CD4-positive, alpha-beta T cell treated with Interleukin-15 for 1 hour (primary cell): Measurements from ENCODE around the gene S100A6.

Experiments
- DNase-seq: peaks from one replicate; pipeline ENCODE4 v3.0.0-alpha.2; 2020

Gene S100A6

GRCh38 chr1:153544453-153545066 is 8.8 kb upstream of the S100A6 start:
- no peak for DNase-seq

GRCh38 chr1:153543736-153544135 is 7.9 kb upstream of the S100A6 start:
- no peak for DNase-seq

GRCh38 chr1:153542956-153543711 is 7.3 kb upstream of the S100A6 start:
- no peak for DNase-seq

GRCh38 chr1:153541641-153542590 is 6.1 kb upstream of the S100A6 start:
- no peak for DNase-seq

- peak; percentile 67 for DNase-seq
Measured at GRCh38 chr1:153540394-153541361, 4.9 kb upstream of the S100A6 start, which contains the start of gene S100A5. TSS of gene S100A5 (minus strand) at chr1:153540934. CDS start at chr1:153540191, 743 bp downstream.

- no peak for DNase-seq
Measured at GRCh38 chr1:153539395-153540093, 3.8 kb upstream of the S100A6 start.

GRCh38 chr1:153538315-153538821 is 2.6 kb upstream of the S100A6 start:
- no peak for DNase-seq

- DNase-seq: no peak
Measured at GRCh38 chr1:153537376-153537730, 1.6 kb upstream of the S100A6 start.

GRCh38 chr1:153536671-153537375 is 1.0 kb upstream of the S100A6 start:
- DNase-seq: no peak

GRCh38 chr1:153536012-153536670 is 350 bp upstream of the S100A6 start:
- peak; percentile 88 for DNase-seq

- DNase-seq: no peak
Measured at GRCh38 chr1:153534925-153535241, 908 bp downstream of the S100A6 start.

GRCh38 chr1:153534226-153534924 is 1.4 kb downstream of the S100A6 start:
- DNase-seq: no peak

- DNase-seq: peak; percentile 50
Measured at GRCh38 chr1:153533689-153534201, 2.0 kb downstream of the S100A6 start.

GRCh38 chr1:153532769-153533599 is 2.8 kb downstream of the S100A6 start:
- DNase-seq: peak; percentile 74

GRCh38 chr1:153532181-153532580 is 3.6 kb downstream of the S100A6 start:
- DNase-seq: no peak

GRCh38 chr1:153531638-153532037 is 4.2 kb downstream of the S100A6 start:
- no peak for DNase-seq

- no peak for DNase-seq
Measured at GRCh38 chr1:153527683-153528040, 8.1 kb downstream of the S100A6 start.

- no peak for DNase-seq
Measured at GRCh38 chr1:153527023-153527682, 8.6 kb downstream of the S100A6 start.
